Testis (tissue), 2 donors: Measurements from ENCODE around the gene PLA1A.

Experiments used
- CTCF ChIP-seq, 3 experiments: fragments of 450-650 bp in 2 of 3; fragments of 200-600 bp in 1 of 3; sonication (generic) in 1 of 3; IDR thresholded peaks; one replicate each; pipeline ENCODE4 v1.5.1; 2016 to 2019; ENCODE audit warnings: antibody characterized with exemption in 3 of 3, mild to moderate bottlenecking in 2 of 3, moderate library complexity in 1 of 3
- POLR2A ChIP-seq: fragments of 450-650 bp; IDR thresholded peaks from one replicate; pipeline ENCODE4 v1.6.1; 2017; ENCODE audit warnings: antibody characterized with exemption, mild to moderate bottlenecking, moderate library complexity

- TF ChIP-seq CTCF (IDR thresholded peaks at IDR 0.05) = no peak
- TF ChIP-seq POLR2A = no peak
Measured at GRCh38 chr3:119560160-119560559, 37.5 kb upstream of the PLA1A start.
